GM18951 (cell line): ENCODE results near the gene NLN.
"Not testable (repeated sequence)": the region's sequence is repeated elsewhere in the genome, so short reads cannot be mapped to it uniquely, and the experiment has no call there.

ENCODE experiments used
- POLR2A ChIP-seq: IDR thresholded peaks from 4 replicates; pipeline ENCODE4 v1.6.1; 2011; ENCODE audit warnings: mild to moderate bottlenecking; ENCODE audit not compliant: insufficient read length, insufficient read depth; ENCODE audit errors: extremely low read depth
- in situ Hi-C: fragments of 300-500 bp; cut with MboI; formaldehyde crosslinking; loops from one replicate; pipeline ENCODE4 v1.12.0; 2022; ENCODE audit warnings: low sequenced_read_pairs, mixed read lengths, inconsistent platforms; ENCODE audit not compliant: unreplicated experiment

Gene NLN

DNA sequence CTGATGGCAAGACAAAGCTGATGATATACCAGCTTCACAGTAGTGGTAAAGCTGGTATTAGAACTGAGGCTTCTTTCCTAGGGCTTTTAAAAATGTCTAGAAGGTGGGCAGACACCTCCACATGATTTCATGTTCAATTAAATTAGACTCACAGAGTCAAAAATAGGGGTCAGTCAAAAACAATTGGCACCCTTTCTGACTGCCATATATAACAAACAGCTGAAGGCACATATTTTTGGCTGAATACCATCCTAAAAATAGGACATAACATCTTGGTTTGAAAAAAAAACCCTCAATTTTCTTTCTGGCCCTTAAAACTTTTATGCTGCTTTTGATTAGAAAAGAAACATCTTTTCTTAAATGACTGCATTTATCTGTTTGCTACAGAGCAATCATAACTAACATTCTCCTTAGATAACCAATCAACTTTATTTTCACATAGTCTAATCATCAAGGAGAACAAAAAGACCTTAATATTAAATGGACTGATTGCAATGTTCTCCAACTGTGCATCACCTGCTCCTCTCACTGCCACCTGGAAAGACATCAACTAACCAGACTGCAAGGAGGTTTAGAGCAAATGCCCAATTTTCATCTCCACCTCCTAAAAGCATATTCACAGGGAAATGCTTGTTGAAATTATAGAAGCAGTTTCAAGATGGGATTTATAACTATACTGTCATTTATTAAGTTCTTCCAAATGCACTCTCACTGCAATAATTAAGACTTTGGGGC lies 3.3 kb upstream of the NLN start:
- no peak for TF ChIP-seq POLR2A
- in situ Hi-C loops = no loop called here

DNA sequence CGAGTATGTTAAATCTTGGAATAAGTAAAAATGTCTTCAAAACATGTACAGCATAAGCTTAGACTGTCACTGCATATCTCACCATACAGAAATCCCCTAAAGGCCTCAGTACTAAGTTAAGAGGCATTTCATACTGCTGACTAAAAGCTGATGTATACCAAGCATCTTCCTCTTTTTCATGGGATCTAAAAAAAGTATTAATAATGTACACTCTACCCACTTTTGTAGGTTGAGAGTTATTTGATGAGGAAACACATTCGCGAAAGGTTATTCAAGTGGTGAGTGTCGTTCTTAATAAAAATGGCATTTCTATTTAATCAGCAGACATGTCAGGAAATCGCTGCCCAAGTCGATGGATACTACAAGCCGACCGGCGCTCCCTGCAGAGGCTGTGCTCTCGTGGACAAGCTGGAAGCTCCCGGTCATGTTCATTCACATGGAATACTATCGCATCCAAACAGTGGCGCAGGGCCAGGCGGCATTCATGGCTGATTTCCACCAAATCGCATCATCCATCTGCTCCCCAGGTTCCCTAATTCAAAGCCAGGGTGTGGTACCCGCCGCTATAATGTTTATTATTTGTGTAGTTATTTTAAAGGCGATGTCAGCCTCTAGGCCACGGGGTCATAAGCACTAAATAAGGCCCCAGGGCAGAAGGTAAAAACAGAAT lies 820 bp upstream of the NLN start:
- in situ Hi-C loops = no loop called here
- TF ChIP-seq POLR2A = no peak

DNA sequence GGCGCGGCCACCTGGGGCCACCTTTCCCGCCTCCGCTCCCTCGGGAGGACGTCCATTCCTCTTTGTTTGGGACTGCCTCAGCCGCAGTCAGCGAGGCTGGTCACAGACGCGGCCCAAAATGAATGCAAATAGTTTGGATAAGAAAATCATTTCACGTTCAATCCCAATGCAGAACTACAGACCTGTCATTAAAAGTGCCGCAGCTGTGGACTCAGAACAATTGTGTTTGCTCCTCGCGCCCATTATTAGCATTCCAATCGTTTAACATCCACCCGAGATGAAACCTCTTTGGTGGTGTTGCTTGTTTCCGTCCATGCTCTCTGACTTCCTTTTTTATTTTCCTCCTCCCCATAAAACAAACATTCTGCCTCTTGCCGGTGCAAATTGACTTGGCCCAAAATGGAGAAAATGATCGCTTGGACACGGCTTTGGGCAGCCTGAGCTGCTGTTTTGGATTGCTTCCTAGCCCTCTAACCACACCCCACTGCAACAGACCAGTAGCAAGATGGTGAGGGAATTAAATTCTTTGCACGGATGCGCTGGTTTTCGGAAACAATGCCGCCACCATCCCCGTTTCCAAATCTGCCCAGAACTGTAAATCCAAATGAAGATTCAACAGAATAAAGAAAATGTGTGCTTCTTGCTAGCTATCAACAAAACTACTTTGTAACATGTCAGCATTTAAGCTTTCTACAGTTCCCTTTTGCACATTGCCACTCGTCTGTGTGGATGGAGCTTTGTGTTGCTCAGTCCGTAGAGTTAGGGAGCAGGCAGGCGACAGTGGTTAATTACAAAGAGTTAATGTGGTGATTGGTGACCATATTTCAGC lies 784 bp downstream of the NLN start:
- in situ Hi-C loops = no loop called here

DNA sequence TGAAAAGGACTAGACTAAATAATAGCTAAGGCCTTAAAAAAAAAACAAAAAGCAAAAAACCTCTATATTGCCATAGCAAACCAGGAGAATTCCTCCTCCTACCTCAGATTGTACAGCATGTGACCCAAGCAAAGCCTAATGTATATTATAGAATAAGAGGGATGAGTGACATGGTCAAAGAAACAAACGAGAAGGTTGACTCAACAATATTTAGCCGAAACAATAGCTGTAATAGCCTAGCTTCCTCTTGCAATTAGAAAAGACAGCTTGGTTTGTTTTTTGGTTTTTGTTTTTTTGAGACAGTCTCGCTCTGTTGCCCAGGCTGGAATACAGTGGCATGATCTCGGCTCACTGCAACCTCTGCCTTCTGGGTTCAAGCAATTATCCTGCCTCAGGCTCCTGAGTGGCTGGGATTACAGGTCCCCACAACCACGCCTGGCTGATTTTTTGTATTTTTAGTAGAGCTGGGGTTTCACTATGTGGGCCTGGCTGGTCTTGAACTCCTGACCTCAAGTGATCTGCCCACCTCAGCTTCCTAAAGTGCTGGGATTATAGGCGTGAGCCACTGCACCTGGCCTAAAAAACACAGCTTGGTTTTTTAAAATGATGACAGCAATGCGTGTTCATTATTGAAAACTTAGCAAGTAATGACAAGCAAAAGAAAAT lies 5.6 kb downstream of the NLN start:
- no peak for TF ChIP-seq POLR2A
- in situ Hi-C loops = no loop called here

More for the DNA sequence above, 784 bp downstream of the NLN start:
- no peak for TF ChIP-seq POLR2A

DNA sequence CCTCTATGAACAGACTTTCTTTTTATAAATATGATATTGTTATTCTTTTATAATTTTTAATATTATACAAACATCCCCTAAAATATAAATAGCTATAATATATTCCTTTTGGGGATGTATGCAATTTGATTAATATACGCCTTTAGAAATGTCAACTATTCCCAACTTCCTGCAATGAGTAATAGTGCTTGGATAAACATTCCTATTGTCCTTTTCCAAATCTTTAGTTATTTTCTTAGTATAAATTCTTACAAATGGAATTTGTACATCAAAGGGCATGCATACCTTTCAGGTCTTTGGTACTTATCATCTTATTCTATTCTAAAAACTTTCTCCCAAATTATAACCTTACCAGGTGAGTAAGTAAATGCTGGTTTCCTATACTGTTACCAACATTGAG lies 6.2 kb downstream of the NLN start:
- in situ Hi-C loops = no loop called here
- TF ChIP-seq POLR2A = no peak

DNA sequence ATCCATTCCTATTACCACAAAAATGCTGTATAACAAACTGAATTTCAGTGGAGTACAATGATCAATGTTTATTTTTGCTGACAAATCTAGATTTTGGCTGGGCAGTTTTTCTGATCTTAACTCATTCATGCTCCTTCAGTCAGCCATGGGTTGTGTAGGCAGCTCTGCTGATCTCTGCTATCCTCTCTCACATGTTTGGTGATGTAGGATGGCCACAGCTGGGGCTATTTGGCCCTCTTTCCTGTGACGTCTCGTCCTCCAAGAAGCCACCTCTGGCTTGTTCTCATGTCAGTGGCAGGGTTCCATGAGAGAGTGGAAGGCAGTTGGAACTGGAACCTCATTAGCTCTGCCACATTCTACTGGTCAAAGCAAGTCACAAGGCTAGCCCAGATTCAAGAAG lies 8.9 kb downstream of the NLN start:
- in situ Hi-C loops = no loop called here
- no peak for TF ChIP-seq POLR2A

DNA sequence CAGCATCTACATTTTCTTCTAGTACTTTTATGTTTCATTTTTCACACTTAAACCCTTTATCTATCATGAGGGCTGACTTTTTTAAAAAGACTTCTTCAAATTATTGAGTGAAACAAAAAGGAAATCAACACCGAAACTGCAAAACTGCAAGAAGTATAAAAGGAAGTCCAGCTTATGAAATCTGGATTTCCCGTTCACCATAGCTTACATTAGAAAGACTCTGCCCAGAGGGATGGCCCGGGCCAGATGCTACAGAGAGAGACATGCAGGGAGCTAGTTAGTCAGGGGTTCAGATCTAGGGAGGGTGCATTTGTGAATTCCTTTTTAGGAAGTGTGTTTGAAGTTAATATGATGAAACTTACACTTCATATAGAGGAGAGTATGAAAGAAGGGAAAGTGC lies 10.0 kb downstream of the NLN start:
- in situ Hi-C loops = not testable (repeated sequence)

DNA sequence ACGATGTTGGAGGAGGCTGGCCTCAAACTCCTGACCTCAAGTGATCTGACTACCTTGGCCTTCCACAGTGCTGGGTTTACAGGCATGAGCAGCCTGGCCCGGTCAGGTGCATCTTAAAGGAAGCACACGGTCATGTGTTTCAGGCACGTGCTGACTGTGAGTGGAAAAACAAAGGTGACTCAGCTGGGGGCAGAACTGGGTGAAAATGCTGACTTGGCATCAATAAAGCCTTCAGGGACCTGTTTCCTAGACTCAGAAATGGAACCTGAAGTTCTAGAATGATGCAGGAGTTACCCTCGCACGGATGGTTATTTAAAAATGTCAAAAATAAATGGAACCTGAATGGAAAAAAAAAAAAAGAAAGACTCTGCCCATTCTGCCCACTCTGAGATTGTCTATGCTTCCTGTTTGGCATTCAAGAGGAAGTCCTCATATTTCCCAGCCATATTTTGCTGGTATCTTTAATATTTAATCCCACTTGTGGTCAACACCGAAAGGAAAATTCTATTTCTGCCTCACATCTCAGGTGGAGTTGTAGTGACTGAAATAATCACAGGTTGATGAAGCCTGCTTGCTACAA lies 12.3 kb downstream of the NLN start:
- in situ Hi-C loops = not testable (repeated sequence)

DNA sequence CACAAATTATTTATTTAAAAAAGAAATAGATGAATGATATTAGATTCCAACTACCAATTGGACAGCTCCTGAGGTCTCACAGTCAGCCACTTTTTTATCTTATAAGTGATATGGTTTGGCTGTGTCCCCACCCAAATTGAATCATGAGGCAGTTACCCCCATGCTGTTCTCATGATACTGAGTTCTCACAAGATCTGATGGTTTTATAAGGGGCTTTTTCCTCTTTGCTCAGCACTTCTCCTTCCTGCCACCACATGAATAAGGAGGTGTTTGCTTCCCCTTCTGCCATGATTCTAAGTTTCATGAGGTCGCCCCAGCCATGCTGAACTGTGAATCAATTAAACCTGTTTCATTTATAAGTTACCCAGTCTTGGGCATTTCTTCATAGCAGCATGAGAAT lies 12.9 kb downstream of the NLN start:
- TF ChIP-seq POLR2A = no peak
- in situ Hi-C loops = no loop called here

DNA sequence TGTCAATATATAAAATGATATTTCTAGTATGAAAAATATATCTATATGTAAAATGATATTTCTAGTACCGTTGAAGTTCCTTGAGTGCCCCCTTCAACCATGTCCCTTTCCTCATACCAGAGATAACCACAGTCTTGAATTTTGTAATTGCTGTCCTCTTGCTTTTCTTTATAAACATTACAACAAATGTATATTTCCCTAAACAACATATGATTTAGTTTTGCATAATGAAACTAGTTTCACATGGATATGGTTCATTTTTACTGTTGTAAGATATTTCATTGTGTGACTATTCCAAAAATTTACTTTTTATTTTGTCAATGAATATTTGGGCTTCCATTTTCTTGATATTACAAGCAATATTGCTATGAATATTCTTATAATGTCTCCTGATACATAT lies 14.0 kb downstream of the NLN start:
- TF ChIP-seq POLR2A = no peak
- in situ Hi-C loops = no loop called here

DNA sequence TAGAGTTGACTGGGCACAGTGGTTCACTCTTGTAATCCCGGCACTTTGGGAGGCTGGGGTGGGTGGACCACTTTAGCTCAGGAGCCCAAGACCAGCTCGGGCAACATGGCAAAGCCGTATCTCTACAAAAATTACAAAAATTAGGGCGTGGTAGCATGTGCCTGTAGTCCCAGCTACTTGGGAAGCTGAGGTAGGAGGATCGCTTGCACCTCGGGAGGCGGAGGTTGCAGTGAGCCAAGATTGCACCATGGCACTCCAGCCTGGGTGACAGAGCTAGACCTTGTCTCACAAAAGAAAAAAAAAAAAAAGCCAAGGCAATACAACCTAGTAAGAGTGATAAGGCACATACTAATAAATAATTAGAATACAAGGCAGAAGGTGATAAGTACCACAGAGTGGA lies 15.8 kb downstream of the NLN start:
- TF ChIP-seq POLR2A = no peak
- in situ Hi-C loops = no loop called here

DNA sequence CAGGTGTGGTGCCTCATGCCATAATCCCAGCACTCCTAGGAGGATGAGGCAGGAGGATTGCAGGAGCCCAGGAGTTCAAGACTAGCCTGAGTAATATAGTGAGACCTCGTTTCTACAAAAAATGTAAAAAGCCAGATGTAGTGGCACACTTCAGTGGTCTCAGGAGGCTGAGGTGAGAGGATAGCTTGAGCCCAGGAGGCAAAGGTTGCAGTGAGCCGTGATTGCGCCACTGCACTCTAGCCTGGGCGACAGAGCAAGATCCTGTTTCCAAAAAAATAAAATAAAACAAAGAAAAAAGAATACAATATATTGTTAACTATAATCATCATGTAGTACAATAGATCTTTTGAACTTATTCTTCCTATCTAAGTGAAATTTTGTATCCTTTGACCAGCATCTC lies 16.3 kb downstream of the NLN start:
- in situ Hi-C loops = no loop called here

DNA sequence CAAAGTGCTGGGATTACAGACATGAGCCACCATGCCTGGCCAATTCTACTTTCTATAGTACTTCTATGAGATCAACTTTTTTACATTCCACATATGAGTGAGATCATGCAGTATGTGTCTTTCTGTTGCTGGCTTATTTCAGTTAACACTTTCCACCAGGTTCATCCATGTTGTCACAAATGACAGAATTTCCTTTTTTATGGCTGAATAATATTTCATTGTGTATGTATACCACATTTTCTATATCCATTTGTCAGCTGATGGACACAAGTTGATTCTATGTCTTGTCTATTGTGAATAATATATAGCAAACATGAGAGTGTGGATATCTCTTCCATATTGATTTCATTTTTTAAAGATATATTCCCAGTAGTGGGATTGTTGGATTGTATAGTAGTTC lies 17.2 kb downstream of the NLN start:
- in situ Hi-C loops = no loop called here
- TF ChIP-seq POLR2A = no peak

More for the DNA sequence above, 16.3 kb downstream of the NLN start:
- no peak for TF ChIP-seq POLR2A
